Activated CD8-positive, alpha-beta T cell treated with anti-CD3 and anti-CD28 coated beads for 36 hours (primary cell): ENCODE data around the gene FAM98C. TPM values are rescaled to one million over a fixed set of nuclear protein-coding genes. Genes with fewer than 3 reads are reported as not detected.
A peak's percentile ranks its signal among the peaks of the same experiment; 100 is the strongest.
"Not testable (repeated sequence)": the region's sequence is repeated elsewhere in the genome, so short reads cannot be mapped to it uniquely, and the experiment has no call there.

Experiments
- ATAC-seq: fragments of 200-7000 bp; cut with Tn5 transposase; one replicate; pipeline ENCODE4 v1.10.0; 2021; ENCODE audit warnings: mild to moderate bottlenecking, moderate library complexity
- CTCF ChIA-PET: fragments of 350-600 bp; sonication (Branson Sonifier 250); formaldehyde crosslinking; loops from one replicate; lab custom pipeline; 2021; ENCODE audit warnings: antibody characterized with exemption; lab: Charles Lee
- POLR2A ChIA-PET: fragments of 350-600 bp; sonication (Branson Sonifier 250); formaldehyde crosslinking; loops from one replicate; lab custom pipeline; 2021; ENCODE audit warnings: antibody characterized with exemption; lab: Charles Lee
- DNase-seq: peaks from one replicate; pipeline ENCODE4 v3.0.0-alpha.2; 2020
- H3K27ac Mint-ChIP-seq: one replicate; pipeline ENCODE4 v1.8.0; 2021; ENCODE audit warnings: mild to moderate bottlenecking, mixed read lengths
- H3K27me3 Mint-ChIP-seq: one replicate; pipeline ENCODE4 v1.8.0; 2021; ENCODE audit warnings: mixed read lengths
- H3K36me3 Mint-ChIP-seq: one replicate; pipeline ENCODE4 v1.8.0; 2021; ENCODE audit warnings: low read depth, mixed read lengths
- H3K4me1 Mint-ChIP-seq: one replicate; pipeline ENCODE4 v1.8.0; 2021; ENCODE audit warnings: low read depth, mixed read lengths
- H3K4me3 Mint-ChIP-seq: one replicate; pipeline ENCODE4 v1.8.0; 2021; ENCODE audit warnings: mild to moderate bottlenecking, moderate library complexity, mixed read lengths
- H3K9me3 Mint-ChIP-seq: one replicate; pipeline ENCODE4 v1.8.0; 2021; ENCODE audit warnings: mixed read lengths
- intact Hi-C: fragments of 100-400 bp; cut with micrococcal nuclease; formaldehyde crosslinking; loops from one replicate; pipeline ENCODE4 v1.10.0; 2022
- total RNA-seq, 2 experiments: library from RNA; stranded (reverse); gene quantifications; one replicate each; pipeline ENCODE4 v1.2.3, GENCODE V29; 2021
- TF ChIP-seq, protein P1 (sequence below): fragments of 200-600 bp; IDR thresholded peaks from one replicate; pipeline ENCODE4 v1.8.0; 2022; ENCODE audit warnings: antibody characterized with exemption, mild to moderate bottlenecking

FAM98C gene
- total RNA-seq, 2 experiments from 2014 or later, result 11.7 to 12.5 TPM

DNA sequence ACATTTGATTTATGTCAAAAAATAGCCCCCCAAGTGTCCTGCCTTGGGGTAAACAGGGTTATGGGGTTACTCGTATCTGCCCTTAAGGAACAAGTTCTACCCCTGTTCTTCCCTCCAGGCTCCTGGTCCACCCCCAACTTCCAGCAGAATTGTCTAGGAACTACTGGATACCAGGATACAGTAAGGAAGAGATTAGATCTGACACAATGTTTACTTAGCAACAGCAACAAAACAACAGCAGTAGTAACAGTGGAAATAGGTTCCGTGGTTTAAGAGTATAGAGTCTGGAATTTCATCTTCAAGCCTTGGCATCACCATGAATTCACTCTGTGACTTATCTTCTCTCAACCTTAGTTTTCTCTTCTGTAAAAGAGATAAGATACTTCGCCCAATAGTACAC, 1.7 kb upstream of the FAM98C start:
- ATAC-seq (no peak), DNase-seq (no peak)
- ChIA-PET CTCF (interaction anchor here (1.2 kb wide), 1 partner anchor 259 kb away, joined by 3 read pairs; no protein-coding TSS in a partner anchor), POLR2A (no interaction called here)
- Mint-ChIP-seq H3K36me3 (peaks cover 8% of the 10 kb centered on the region), H3K27me3 (peaks cover 3% of the 10 kb centered on the region), H3K27ac (no peak overlapping the region), H3K9me3 (no peaks in the 10 kb centered on the region), H3K4me3 (no peak overlapping the region), H3K4me1 (peaks cover 15% of the 10 kb centered on the region)
- TF ChIP-seq, protein P1, sequence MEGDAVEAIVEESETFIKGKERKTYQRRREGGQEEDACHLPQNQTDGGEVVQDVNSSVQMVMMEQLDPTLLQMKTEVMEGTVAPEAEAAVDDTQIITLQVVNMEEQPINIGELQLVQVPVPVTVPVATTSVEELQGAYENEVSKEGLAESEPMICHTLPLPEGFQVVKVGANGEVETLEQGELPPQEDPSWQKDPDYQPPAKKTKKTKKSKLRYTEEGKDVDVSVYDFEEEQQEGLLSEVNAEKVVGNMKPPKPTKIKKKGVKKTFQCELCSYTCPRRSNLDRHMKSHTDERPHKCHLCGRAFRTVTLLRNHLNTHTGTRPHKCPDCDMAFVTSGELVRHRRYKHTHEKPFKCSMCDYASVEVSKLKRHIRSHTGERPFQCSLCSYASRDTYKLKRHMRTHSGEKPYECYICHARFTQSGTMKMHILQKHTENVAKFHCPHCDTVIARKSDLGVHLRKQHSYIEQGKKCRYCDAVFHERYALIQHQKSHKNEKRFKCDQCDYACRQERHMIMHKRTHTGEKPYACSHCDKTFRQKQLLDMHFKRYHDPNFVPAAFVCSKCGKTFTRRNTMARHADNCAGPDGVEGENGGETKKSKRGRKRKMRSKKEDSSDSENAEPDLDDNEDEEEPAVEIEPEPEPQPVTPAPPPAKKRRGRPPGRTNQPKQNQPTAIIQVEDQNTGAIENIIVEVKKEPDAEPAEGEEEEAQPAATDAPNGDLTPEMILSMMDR, result no peak
- intact Hi-C loops, result loop anchor here (10.0 kb wide), 1 partner anchor 234 kb away; no protein-coding TSS in a partner anchor

DNA sequence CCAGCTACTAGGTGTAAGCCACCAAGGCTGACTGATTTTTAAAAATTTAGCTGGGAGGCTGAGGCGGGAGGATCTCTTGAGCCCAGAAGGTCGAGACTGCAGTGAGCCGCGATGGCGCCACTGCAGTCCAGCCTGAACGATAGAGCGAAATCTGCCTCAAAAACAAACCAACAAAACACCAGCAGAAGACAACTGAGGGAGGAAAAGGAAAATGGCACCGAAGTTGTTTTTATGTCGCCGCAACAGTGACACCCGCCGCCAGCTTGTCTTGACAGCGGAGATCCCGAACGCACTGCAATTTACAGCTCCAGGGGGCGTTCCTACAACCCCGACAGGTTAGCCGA, 298 bp upstream of the FAM98C start:
- DNase-seq (peak; percentile 95), ATAC-seq (no peak)
- intact Hi-C loops, result loop anchor here (10.0 kb wide), 1 partner anchor 232 kb away; no protein-coding TSS in a partner anchor
- POLR2A ChIA-PET, result interaction anchor here (1.0 to 1.3 kb wide), 4 partner anchors 24 to 497 kb away, joined by 3 to 4 read pairs (median 3); partner anchors contain the start of genes NFKBIB and SPINT2
- H3K36me3 Mint-ChIP-seq, result peaks cover 3% of the 10 kb centered on the region
- TF ChIP-seq, protein P1, result no peak
- H3K27me3 Mint-ChIP-seq, result peaks cover 3% of the 10 kb centered on the region
- peaks cover 9% of the 10 kb centered on the region for H3K4me1 Mint-ChIP-seq
- CTCF ChIA-PET, result interaction anchor here (0.6 to 4.4 kb wide), 58 partner anchors 9 to 672 kb away, joined by 3 to 37 read pairs (median 4); partner anchors contain the start of genes ACTN4, CATSPERG, EIF3K and GGN
- H3K4me3 Mint-ChIP-seq, result peak overlapping the region; percentile 83
- H3K27ac Mint-ChIP-seq, result peak overlapping the region; percentile 85
- H3K9me3 Mint-ChIP-seq, result no peaks in the 10 kb centered on the region

DNA sequence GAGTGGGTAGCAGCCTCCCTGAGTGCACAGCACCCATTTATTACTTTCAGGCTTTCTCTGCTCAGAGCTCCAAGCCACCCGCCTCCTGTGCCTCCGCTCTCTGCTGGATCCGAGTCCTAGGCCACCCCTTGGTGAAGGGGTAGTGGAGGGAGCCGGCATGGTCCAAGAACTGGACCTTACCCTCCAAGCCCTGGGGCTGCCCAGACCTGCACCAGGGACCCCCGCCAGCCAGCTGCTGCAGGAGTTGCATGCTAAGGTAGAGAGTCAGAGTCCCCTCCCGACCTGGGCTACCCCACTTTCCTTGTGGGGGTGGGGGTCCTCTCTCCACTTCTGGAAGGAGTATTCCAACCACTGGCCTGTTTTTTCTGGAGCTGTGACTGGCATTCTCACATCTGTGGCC, 2.0 kb downstream of the FAM98C start:
- no peaks in the 10 kb centered on the region for H3K27me3 Mint-ChIP-seq
- no peak for DNase-seq
- peaks cover 9% of the 10 kb centered on the region for H3K4me1 Mint-ChIP-seq
- CTCF ChIA-PET, result interaction anchor here (1.2 to 4.4 kb wide), 5 partner anchors 30 to 230 kb away, joined by 3 to 37 read pairs (median 30); partner anchors contain the start of genes EIF3K, MAP4K1 and PSMD8
- TF ChIP-seq, protein P1, result no peak
- peaks cover 5% of the 10 kb centered on the region for H3K36me3 Mint-ChIP-seq
- no peak overlapping the region for H3K27ac Mint-ChIP-seq
- H3K4me3 Mint-ChIP-seq, result peak overlapping the region; percentile 83
- no peaks in the 10 kb centered on the region for H3K9me3 Mint-ChIP-seq
- no peak for ATAC-seq
- intact Hi-C loops, result loop anchor here (10.0 kb wide), 1 partner anchor 230 kb away; no protein-coding TSS in a partner anchor
- POLR2A ChIA-PET, result interaction anchor here (1.0 to 3.3 kb wide), 2 partner anchors 9 to 110 kb away, joined by 3 to 11 read pairs; no protein-coding TSS in a partner anchor

DNA sequence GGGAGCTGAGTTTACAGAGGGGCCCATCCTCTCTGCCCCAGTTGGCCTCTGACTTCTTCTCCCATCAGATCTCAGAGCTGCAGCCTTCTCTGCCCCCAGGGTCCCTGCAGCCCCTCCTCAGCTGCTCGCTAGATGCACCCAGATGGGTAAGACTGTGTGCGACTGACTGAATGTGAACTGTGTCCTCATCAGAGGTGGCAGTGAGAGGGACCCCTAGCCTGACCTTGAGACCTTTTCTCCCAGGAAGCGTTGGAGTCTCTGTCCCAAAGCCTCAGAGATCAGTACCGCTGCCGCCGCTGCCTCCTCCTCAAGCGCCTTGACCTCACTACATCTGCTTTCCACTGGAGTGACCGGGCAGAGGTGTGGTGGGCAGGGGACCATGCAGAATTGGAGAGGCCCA, 2.4 kb downstream of the FAM98C start:
- POLR2A ChIA-PET, result interaction anchor here (1.0 to 3.3 kb wide), 2 partner anchors 10 to 110 kb away, joined by 3 to 11 read pairs; no protein-coding TSS in a partner anchor
- Mint-ChIP-seq H3K4me3 (no peak overlapping the region), H3K4me1 (peaks cover 9% of the 10 kb centered on the region), H3K36me3 (peaks cover 5% of the 10 kb centered on the region), H3K27me3 (no peaks in the 10 kb centered on the region), H3K9me3 (no peaks in the 10 kb centered on the region), H3K27ac (no peak overlapping the region)
- DNase-seq, result no peak
- CTCF ChIA-PET, result interaction anchor here (1.2 to 4.4 kb wide), 4 partner anchors 30 to 230 kb away, joined by 3 to 37 read pairs (median 34); partner anchors contain the start of gene PSMD8
- intact Hi-C loops, result loop anchor here (10.0 kb wide), 1 partner anchor 230 kb away; no protein-coding TSS in a partner anchor
- ATAC-seq, result no peak
- TF ChIP-seq, protein P1, result no peak

DNA sequence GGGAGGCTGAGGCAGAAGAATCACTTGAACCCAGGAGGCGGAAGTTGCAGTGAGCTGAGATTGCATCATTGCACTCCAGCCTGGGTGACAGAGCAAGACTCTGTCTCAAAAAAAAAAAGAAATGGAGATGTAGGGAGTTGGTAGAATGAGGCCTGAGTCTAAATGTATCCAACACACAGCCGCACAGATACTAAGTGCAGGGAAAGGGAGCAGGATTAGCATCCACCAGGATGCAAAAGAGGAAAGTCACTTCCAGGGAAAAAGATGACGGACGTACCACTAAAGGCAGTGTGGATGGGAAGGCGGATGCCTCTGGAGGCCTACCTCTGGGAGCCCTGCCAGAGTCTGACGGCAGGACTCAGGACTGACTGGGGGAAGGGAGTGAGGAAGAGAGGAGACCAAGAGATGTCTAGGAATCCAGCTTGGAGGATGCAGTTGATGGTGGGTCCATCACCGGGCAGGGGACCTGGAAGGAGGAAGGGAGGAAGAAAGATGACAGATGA, 6.8 kb downstream of the FAM98C start:
- intact Hi-C loops, result loop anchor here (10.0 kb wide), 1 partner anchor 225 kb away; no protein-coding TSS in a partner anchor
- Mint-ChIP-seq H3K27me3 (no peaks in the 10 kb centered on the region), H3K4me3 (no peak overlapping the region), H3K9me3 (no peaks in the 10 kb centered on the region), H3K27ac (no peak overlapping the region), H3K36me3 (peaks cover 5% of the 10 kb centered on the region), H3K4me1 (no peaks in the 10 kb centered on the region)
- ATAC-seq, result no peak
- POLR2A ChIA-PET, result no interaction called here
- CTCF ChIA-PET, result no interaction called here
- TF ChIP-seq, protein P1, result no peak
- no peak for DNase-seq

DNA sequence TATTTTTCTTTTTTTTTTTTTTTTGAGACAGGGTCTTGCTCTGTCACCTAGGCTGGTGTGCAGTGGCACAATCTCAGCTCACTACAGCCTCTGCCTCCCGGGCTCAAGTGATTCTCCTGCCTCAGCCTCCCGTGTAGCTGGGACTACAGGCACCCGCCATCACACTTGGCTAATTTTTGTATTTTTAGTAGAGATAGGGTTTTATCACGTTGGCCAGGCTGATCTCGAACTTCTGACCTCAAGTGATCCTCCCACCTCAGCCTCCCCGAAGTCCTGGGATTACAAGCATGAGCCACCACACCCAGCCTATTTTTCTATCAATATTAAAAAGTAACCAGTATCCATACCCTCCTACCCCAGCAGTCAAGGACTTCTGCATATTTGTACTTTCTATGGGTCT, 7.5 kb downstream of the FAM98C start:
- H3K36me3 Mint-ChIP-seq, H3K4me1 Mint-ChIP-seq, H3K4me3 Mint-ChIP-seq, POLR2A ChIA-PET, ATAC-seq, H3K27me3 Mint-ChIP-seq, intact Hi-C loops, CTCF ChIA-PET, H3K9me3 Mint-ChIP-seq, H3K27ac Mint-ChIP-seq, DNase-seq: not testable (repeated sequence)
